Measurements from ENCODE around the gene ANKRD42.

GRCh38 chr11:83249445-83249844, 55.9 kb downstream of the ANKRD42 start:
- no peak for TF ChIP-seq CTCF (IDR thresholded peaks at IDR 0.05; ENCODE audit: borderline replicate concordance, extremely low read depth, low read length, poor library complexity, severe bottlenecking)
- no peak for TF ChIP-seq EZH2 (IDR thresholded peaks at IDR 0.05; ENCODE audit: borderline replicate concordance, low read depth, low read length, severe bottlenecking)

Data from DND-41 (cell line).